Measurements from ENCODE around the gene ELP1.

DNA sequence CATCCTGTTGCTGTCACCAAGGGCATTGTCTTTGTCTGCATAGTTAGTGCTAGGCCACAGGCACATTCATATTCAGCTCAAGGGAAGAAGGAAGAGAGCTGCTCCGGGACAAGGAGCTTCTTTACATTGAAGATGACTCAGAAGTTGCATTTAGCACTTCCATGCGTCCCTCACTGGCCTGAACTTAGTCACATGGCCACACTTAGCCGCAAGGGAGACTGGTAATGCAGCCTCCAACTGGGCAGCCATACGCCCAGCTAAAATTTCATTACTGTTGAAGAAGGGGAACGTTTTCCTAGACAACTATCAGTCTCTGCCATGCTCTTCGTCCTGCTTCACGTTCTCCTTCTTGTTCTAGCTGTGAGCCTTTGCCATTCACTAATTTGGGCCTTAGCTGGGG is 98.1 kb downstream of the ELP1 start:
- TF ChIP-seq EZH2phosphoT487 (IDR thresholded peaks at IDR 0.05; ENCODE audit: insufficient read depth, low read depth) (no peak), EZH2 (IDR thresholded peaks at IDR 0.05; ENCODE audit: insufficient read depth, poor library complexity, severe bottlenecking) (no peak)
